ENCODE data around the gene MAGOH.

GRCh38 chr1:53198241-53198651, 40.1 kb downstream of the MAGOH start:
- no peak for TF ChIP-seq CTCF (IDR thresholded peaks at IDR 0.05)
- TF ChIP-seq EP300 (IDR thresholded peaks at IDR 0.05): no peak
- no peak for TF ChIP-seq POLR2A (IDR thresholded peaks at IDR 0.05)

All from ovary (tissue), 3 donors.